ENCODE data around the gene CC2D2B. TPM values are rescaled to one million over a fixed set of nuclear protein-coding genes. Genes with fewer than 3 reads are reported as not detected.

The CC2D2B gene
- polyA plus RNA-seq, 3 donors, result 0.08 to 1.8 TPM; not detected in 1

DNA sequence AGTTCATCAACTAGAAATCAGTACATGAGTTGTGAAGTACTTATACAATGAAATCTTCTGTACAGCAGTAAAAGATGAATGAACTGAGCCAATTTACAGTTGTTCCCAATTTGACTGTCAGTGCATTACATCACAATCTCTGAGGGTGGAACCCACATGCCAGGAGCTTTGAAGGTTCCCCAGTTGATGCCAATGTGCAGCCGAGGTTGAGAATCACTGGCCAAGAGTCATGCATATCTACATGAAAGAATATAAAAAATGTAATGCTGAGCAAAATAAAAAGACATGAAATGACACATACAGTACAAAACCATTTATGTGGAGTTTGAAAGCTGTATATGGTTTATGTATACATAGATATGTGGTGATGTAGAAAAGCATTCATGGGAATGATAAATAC, 113.6 kb downstream of the CC2D2B start:
- no peak for DNase-seq
- Histone ChIP-seq H3K36me3 (replicated peaks in 1 of 2; ENCODE audit: control insufficient read depth in 1 of 2, insufficient read depth in 2 of 2, low read length in 2 of 2) (no peaks in the 10 kb centered on the region), H3K4me1 (ENCODE audit: control insufficient read depth in 1 of 2, insufficient read depth in 2 of 2, low read length in 2 of 2) (no peaks in the 10 kb centered on the region), H3K4me2 (replicated peaks; ENCODE audit: extremely low read depth, low read length, poor library complexity, severe bottlenecking) (no peak overlapping the region), H3K27me3 (ENCODE audit: control insufficient read depth in 2 of 2, insufficient read depth in 2 of 2, low read length in 2 of 2) (no peaks in the 10 kb centered on the region), H3K9ac (ENCODE audit: insufficient read depth, low read length, poor library complexity, severe bottlenecking) (no peak overlapping the region), H3K9me3 (replicated peaks in 1 of 2; ENCODE audit: control insufficient read depth in 1 of 2, insufficient read depth in 1 of 2, low read length in 2 of 2) (no peaks in the 10 kb centered on the region), H2AFZ (ENCODE audit: insufficient read depth, low read depth, low read length, poor library complexity, severe bottlenecking) (no peak overlapping the region), H3K4me3 (replicated peaks in 1 of 3; ENCODE audit: low read depth in 2 of 3, low read length in 3 of 3) (no peak overlapping the region), H3K27ac (ENCODE audit: low read depth in 1 of 2, low read length in 2 of 2) (no peak overlapping the region), H4K20me1 (ENCODE audit: insufficient read depth, low read length) (no peaks in the 10 kb centered on the region), H3K79me2 (ENCODE audit: insufficient read depth, low read length) (no peaks in the 10 kb centered on the region)
- peaks cover 2% of the 10 kb centered on the region for H3K4me1 Mint-ChIP-seq
- H3K27ac Mint-ChIP-seq, result no peak overlapping the region
- H3K4me3 Mint-ChIP-seq, result no peak overlapping the region
- no peaks in the 10 kb centered on the region for H3K9me3 Mint-ChIP-seq
- TF ChIP-seq, protein P1, sequence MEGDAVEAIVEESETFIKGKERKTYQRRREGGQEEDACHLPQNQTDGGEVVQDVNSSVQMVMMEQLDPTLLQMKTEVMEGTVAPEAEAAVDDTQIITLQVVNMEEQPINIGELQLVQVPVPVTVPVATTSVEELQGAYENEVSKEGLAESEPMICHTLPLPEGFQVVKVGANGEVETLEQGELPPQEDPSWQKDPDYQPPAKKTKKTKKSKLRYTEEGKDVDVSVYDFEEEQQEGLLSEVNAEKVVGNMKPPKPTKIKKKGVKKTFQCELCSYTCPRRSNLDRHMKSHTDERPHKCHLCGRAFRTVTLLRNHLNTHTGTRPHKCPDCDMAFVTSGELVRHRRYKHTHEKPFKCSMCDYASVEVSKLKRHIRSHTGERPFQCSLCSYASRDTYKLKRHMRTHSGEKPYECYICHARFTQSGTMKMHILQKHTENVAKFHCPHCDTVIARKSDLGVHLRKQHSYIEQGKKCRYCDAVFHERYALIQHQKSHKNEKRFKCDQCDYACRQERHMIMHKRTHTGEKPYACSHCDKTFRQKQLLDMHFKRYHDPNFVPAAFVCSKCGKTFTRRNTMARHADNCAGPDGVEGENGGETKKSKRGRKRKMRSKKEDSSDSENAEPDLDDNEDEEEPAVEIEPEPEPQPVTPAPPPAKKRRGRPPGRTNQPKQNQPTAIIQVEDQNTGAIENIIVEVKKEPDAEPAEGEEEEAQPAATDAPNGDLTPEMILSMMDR (IDR thresholded peaks at IDR 0.05), result no peak
- intact Hi-C loops (cut with micrococcal nuclease), result no loop called here
- peaks cover 0 to 2% of the 10 kb centered on the region in 2 donors for H3K36me3 Mint-ChIP-seq
- peaks cover 0 to 3% (median 2%) of the 10 kb centered on the region in 3 donors for H3K27me3 Mint-ChIP-seq (ENCODE audit: low read depth in 3 of 3)
- no CpG with 5 or more reads among the region's 1 CpG for WGBS (ENCODE audit: insufficient coverage)

DNA sequence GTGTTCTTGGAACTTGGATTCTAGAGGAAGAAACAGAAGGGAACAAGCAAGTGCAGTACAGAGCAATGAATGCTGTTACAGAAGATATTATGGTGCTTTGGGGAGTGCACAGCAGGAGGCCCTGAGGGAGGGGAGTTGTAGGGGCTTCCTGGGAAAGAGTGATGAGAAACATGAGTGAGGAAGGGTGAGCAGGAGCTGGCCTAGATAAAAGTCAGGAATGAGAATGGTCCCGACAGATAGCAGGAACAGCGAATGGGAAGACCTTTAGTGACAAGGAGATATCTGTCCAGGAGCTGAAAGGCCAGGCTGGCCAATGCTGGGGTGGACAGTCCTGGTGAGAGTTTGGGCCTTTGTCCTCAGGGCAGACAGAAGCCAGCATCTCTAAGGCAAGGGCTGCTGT, 115.0 kb downstream of the CC2D2B start:
- Histone ChIP-seq H3K9me3 (replicated peaks in 1 of 2; ENCODE audit: control insufficient read depth in 1 of 2, insufficient read depth in 1 of 2, low read length in 2 of 2) (no peaks in the 10 kb centered on the region), H3K4me2 (replicated peaks; ENCODE audit: extremely low read depth, low read length, poor library complexity, severe bottlenecking) (no peak overlapping the region), H3K9ac (ENCODE audit: insufficient read depth, low read length, poor library complexity, severe bottlenecking) (no peak overlapping the region), H3K79me2 (ENCODE audit: insufficient read depth, low read length) (no peaks in the 10 kb centered on the region), H3K36me3 (replicated peaks in 1 of 2; ENCODE audit: control insufficient read depth in 1 of 2, insufficient read depth in 2 of 2, low read length in 2 of 2) (no peaks in the 10 kb centered on the region), H3K4me3 (replicated peaks in 1 of 3; ENCODE audit: low read depth in 2 of 3, low read length in 3 of 3) (no peak overlapping the region), H3K27me3 (ENCODE audit: control insufficient read depth in 2 of 2, insufficient read depth in 2 of 2, low read length in 2 of 2) (no peaks in the 10 kb centered on the region), H3K4me1 (ENCODE audit: control insufficient read depth in 1 of 2, insufficient read depth in 2 of 2, low read length in 2 of 2) (no peaks in the 10 kb centered on the region), H2AFZ (ENCODE audit: insufficient read depth, low read depth, low read length, poor library complexity, severe bottlenecking) (no peak overlapping the region), H4K20me1 (ENCODE audit: insufficient read depth, low read length) (no peaks in the 10 kb centered on the region), H3K27ac (ENCODE audit: low read depth in 1 of 2, low read length in 2 of 2) (no peak overlapping the region)
- peaks cover 0 to 2% (median 1%) of the 10 kb centered on the region in 3 donors for H3K27me3 Mint-ChIP-seq (ENCODE audit: low read depth in 3 of 3)
- no peak overlapping the region for H3K27ac Mint-ChIP-seq
- no peak overlapping the region for H3K4me3 Mint-ChIP-seq
- H3K36me3 Mint-ChIP-seq, result peaks cover 2 to 5% of the 10 kb centered on the region in 2 donors
- TF ChIP-seq, protein P1 (IDR thresholded peaks at IDR 0.05), result no peak
- DNase-seq, result no peak
- intact Hi-C loops (cut with micrococcal nuclease), result no loop called here
- H3K9me3 Mint-ChIP-seq, result no peaks in the 10 kb centered on the region
- 95% methylated on average over 2 of the region's 2 CpGs for WGBS (ENCODE audit: insufficient coverage)
- H3K4me1 Mint-ChIP-seq, result no peaks in the 10 kb centered on the region
